GM21515 (cell line): Measurements from ENCODE around the gene DCST2.

ENCODE experiments used
- ATAC-seq: cut with Tn5 transposase; IDR thresholded peaks from one replicate; pipeline ENCODE4 v1.9.1; 2021; ENCODE audit not compliant: unreplicated experiment

Gene DCST2

GRCh38 chr1:155049651-155050559 lies 16.3 kb upstream of the DCST2 start:
- no peak for ATAC-seq

GRCh38 chr1:155048449-155049334 lies 15.1 kb upstream of the DCST2 start:
- ATAC-seq: no peak

DNA sequence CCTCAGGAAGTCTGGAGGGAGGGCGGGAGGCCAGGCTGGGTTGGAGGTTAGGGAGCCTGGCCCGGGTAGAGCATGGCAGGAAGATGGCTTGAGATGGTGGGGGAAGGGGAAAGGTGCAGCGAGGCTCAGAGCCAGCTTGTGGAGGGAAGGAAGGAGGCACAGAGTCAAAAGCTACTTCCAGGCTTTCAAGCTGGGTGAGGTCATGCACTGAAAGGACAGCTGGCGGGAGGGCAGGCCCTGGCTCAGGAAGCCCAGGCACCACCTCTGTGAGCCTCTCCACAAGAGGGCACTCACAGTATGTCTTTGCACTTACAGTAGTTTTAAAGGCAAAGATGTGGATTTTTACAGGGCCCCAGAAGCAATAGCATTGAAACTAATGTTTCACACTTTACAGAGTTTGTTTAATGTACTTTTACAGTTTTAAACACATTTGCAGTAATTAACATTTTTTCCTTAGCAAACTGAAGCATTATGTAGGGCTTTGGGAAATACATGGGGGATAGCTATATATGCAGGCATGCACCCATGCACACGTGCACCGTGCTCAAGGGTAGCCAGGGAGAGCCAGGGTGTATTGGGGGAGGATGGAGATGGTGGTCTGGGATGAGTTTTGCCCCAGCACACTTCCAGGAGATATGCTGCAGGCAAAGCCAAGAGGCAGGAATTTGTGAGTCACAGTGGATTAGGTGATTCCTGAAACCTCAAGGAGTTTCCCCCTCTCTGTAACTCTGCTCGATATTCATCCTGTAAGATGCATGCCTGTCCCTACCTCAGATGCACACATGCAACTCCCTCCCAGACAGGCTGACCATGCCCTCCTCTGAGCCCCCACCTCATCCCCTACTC lies 11.5 kb upstream of the DCST2 start:
- ATAC-seq: no peak

DNA sequence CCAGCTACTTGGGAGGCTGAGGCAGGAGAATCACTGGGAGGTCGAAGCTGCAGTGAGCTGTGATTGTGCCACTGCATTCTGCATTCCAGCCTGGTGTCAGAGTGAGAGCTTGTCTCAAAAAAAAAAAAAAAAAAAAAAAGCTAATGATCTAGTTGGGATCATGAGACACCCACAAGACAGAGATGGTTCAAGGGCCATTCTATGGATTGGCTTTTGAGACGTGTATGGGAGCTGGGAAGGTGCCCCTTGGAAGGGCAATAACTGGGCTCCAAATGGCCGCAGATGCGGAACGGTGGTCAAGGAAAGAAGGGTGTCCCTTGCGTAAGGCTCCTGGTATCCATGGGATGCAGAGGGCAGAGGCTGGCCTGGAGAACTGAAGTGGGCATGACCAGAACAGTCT lies 10.8 kb upstream of the DCST2 start:
- no peak for ATAC-seq

GRCh38 chr1:155043793-155044192 lies 10.2 kb upstream of the DCST2 start:
- ATAC-seq: no peak

DNA sequence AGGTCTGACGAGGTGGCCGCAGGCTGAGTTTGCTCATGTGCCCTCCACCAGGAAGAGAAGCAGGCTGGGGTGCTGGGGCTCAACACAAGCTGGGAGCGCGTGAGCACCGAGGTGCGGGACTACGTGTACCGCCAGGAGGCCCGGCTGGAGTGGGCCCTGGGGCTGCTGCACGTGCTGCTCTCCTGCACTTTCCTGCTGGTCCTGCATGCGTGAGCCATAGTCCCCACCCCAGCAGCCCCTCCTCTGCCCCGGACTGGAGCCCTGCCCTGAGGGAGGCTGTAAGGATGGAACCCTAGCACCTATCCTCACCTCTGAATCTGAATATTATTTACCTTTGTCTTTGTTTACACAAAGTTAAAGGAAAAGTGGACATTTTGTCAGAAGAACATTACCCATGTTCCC lies 9.7 kb upstream of the DCST2 start:
- ATAC-seq: no peak

GRCh38 chr1:155042789-155043188 lies 9.2 kb upstream of the DCST2 start:
- no peak for ATAC-seq

GRCh38 chr1:155040358-155041093 lies 6.9 kb upstream of the DCST2 start:
- no peak for ATAC-seq

DNA sequence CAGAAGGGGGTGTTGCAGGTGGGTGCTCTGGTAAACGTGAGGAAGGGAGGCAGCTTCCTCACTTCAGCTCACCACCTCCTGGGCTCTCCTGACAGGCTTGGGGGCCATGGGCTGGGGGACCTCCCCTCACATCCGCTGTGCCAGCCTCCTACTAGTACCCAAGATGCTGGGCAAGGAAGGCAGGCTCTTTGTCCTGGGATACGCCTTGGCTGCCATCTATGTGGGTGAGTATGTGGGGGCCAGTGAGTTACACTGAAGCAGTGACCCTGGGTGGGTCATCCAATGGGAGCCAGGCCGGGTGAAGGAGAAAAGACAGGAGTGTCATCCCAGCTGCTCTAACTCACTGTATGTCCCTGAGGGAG lies 5.7 kb upstream of the DCST2 start:
- ATAC-seq: no peak

DNA sequence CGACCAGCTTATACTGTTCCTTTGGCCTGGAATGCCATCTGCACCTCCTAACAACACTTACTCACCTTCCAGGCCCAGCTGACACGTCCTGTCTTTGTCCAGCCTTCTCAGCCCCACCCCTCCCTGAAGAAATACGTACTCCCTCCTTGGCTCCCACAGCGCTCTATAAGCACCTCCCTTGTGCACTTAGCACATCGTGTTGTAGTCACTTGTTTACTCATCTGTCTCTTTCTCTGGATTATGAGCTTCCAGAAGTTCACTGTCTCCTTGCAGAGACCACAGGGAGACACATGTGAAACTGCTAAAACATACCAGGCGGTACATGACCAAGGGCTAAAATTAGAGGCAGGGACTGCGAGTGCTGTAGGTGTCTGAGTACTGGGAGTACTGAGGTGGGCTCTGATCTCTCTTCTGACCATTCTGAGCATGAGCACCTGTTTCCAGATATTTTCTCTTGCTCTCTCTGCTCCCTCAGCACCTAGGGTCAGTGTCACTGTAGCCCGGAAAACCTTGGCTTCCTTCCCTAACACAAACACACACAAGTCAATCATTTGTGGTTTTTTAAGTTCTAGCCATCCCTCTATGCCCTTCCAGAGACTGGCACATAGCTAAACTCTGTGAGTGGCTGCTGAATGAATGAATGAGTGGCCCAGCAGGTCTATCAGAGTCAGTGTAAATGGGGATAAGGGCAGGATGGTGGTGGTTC lies 5.2 kb upstream of the DCST2 start:
- ATAC-seq: no peak

GRCh38 chr1:155037851-155038441 lies 4.4 kb upstream of the DCST2 start:
- no peak for ATAC-seq

DNA sequence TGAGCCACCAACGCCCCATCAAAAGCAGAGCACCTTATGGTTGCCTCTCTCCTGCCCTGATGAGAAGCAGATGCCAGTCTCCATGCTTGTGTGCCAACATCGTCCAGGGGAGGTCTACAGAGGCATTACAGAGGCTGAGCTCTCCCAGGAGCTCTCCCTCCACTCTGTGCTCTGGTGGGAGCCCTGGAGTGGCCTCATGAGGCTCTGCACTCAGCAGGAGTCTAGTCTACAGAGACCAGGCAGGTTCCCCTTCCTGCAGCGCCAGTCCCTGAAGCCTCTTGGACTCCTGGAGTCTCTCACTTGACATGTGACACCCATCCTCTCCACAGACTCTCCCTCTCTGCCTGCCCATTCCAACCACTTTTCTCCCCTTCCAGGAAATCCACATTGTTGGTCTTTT lies 3.5 kb upstream of the DCST2 start:
- no peak for ATAC-seq

DNA sequence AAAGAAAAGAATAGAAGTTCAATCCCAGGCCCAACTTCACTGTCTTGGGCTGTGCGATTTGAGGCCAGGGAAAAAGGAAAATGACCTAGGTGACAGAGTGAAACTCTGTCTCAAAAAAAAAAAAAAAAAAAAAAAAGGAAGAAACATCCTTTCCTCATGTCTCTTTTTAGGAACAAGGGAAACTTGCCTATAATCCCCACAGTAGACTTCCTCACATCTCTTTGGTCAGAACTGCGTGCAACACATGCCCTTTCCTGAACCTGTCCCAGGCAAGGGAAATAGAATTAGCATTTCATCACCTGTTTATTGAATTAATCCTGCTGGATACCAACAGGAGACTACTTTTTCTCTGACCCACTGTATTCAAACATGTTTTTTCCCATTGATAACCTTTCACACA lies 2.4 kb upstream of the DCST2 start:
- ATAC-seq: no peak

DNA sequence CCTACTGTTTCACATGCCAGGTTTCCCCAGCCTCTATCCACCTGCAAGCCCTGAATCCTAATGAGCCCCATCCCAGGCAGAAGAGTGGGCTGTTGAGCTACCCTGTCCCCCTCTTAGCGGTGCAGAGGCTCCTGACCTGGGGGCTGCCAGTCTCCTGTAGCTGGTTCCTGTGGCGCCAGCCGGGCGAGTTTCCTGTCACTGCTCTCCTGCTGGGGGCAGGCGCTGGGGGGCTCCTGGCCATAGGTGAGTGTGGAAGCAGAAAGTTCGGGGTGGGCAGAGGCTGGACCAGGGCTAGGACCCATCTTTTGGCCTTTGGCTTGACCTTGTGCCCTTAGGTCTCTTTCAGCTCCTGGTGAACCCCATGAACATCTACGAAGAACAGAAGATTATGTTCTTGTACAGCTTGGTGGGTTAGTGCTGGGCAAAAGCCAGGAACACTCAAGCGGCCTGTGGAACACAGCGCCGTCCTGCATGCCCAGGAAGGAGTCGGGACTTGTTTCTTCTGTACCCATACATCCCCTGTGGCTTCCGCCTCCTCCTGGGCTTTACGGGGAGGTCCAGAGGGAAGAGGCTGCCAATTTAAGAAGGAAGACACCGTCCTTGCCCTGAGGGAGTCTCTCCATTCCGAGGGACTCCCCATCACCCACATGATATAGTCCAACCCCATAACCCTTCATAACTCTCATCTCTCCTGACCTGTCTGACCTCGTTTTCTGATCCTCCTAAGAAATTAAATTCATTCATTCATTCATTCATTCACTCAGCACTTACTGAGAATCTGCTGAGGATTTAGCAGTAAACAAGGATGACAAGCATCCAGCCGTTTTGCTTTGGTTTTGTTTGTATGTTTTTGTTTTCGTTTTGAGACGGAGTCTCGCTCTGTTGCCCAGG lies 982 bp upstream of the DCST2 start:
- no peak for ATAC-seq

GRCh38 chr1:155032886-155033285 lies 695 bp downstream of the DCST2 start:
- ATAC-seq: no peak

DNA sequence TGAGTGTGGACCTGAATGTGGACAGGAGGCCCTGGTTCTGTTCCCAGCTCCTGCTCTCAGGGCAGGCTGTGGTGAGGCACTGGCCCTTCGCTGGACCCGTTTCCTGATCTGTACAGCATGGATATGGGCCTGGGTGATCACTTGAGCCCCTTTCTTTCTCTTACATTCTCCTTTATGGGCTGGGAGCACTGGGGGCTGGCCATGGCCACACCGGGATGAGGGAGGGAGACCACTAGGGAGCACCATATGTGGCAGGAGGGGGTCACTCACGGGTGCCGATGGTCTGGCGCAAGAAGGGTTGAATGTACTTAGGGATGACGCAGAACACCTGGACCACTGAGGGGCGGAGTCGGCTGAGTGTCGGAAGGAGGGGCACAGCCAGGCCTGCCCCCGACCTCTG lies 2.7 kb downstream of the DCST2 start:
- no peak for ATAC-seq

DNA sequence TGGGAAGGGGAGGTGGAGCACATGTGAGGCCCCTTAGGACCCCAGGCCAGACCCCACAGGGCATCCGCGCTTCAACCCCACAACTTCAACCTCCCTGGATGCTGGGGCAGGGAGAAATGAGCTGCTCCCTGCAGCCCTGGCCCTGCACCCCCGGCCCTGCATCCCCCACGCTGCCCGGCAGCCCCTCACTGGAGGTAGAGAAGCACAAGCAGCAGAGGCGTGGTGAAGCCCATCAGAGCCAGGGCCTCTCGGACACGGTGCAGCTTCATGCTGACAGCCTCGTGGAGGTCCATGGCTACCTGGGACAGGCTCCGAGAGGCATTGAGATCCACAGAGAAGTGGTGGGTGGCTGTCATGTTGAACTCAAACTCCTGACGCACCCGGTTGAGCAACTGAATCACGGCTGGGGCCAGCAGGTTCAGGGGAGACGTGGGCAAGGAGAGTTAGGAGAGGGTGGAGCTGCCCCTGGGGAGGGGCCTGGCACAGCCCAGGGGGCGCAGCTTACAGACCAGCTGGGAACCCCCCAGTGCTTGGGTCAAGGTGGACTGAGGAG lies 3.3 kb downstream of the DCST2 start:
- ATAC-seq: no peak
